ENCODE measurements around the gene BRD7. TPM values are rescaled to one million over a fixed set of nuclear protein-coding genes. Genes with fewer than 3 reads are reported as not detected.

Gene BRD7
- total and polyA plus RNA-seq, 2 donors: 45.9 to 48.1 TPM

DNA sequence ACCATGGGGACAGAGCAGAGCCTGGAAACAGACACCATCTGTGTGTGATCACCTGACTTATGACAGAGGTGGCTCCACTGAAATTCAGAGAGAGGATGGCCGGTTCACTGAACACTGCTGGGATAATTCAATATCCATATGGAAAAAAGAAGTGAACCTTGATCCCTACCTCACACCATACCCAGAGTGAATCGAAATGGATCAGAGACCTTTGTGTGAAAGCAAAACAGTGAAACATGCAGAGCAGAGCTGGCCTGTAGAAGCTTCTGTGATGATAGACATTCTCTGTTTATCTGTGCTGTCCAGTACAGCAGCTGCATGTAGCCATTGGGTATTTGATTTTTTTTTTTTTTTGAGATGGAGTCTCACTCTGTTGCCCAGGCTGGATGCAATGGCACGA lies 82.1 kb downstream of the BRD7 start:
- H3K27ac ChIP-seq (ENCODE audit: low read depth): no peak overlapping the region
- no peaks in the 10 kb centered on the region for H3K36me3 ChIP-seq (ENCODE audit: insufficient read depth)
- H3K4me1 ChIP-seq (ENCODE audit: insufficient read depth): no peaks in the 10 kb centered on the region
- no peak overlapping the region for H3K4me3 ChIP-seq (ENCODE audit: low read depth, low read length)
- WGBS: 94% methylated on average over 3 of the region's 3 CpGs
- no peak for DNase-seq (ENCODE audit: extremely low spot score)

DNA sequence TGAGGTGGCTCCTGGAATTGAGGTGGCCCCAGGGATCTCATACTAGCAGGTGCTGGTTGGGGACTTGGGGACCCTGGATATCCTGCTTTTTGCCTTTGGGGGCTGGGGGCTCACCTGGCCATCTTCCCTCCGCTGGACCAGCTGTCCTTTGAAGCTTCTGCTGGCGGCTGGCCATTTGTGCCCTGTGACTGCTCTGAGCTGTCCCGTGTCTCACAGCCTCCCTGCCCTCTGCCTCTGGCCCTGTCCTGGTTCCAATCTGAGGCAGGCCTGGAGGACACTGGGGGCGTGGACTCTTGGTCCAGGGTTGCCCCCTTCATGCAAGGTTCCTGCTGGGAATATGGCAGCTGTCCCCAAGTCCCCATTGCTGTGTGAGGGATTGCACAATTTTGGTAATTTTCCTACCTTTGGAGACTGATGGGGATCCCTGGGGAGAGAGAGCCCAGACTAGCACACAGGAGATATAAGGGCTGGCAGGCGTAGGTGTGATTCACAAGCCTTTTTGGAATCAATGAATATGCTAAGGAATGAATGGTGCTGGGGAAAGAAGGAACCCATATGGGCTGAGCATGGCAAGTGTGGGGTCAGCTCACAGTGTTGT lies 83.3 kb downstream of the BRD7 start:
- WGBS: 66% methylated on average over 5 of the region's 5 CpGs
- Histone ChIP-seq H3K4me1 (ENCODE audit: insufficient read depth) (no peaks in the 10 kb centered on the region), H3K36me3 (ENCODE audit: insufficient read depth) (no peaks in the 10 kb centered on the region), H3K27ac (ENCODE audit: low read depth) (no peak overlapping the region), H3K4me3 (ENCODE audit: low read depth, low read length) (no peak overlapping the region)
- no peak for DNase-seq (ENCODE audit: extremely low spot score)

DNA sequence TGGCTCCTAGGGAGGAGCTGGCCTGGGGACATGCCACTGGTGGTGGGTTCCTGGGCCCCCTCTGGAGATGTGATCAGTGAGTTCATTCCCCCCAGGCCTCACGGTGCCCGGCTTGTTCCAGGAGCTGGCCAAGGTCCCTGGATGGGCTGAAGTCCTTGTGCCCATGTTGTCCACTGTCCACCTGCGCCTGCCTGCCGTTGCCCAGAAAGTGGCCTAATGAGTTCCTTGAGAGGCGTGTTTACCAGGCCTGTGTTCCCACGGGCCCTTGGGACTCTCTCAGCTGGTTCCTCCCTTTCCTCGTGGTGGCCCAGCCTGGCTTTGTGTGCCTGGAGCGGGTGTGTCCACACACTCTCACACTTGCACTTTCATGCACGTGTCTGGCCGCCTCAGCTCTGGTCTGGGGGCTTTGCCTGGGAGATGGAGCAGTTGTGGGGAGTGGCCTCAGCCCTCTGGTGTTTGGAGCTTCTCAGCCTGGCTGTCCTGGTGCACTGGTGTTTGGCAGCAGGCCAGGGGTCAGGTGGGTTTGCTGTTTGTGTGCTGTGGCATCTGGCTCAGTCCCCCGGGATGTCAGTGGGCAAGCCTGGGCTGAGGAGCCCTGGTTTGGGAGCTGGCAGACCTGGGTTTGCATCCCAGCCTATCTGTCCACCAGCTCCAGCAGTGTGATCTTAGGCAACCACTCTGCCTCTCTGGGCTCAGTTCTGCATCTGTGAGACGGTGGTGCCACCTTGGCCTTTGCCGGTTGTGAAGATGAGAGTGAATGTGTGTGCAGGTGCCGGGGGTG lies 84.5 kb downstream of the BRD7 start:
- H3K36me3 ChIP-seq (ENCODE audit: insufficient read depth): no peaks in the 10 kb centered on the region
- no peak overlapping the region for H3K27ac ChIP-seq (ENCODE audit: low read depth)
- WGBS: 68% methylated on average over 14 of the region's 14 CpGs
- no peak for DNase-seq (ENCODE audit: extremely low spot score)
- no peak overlapping the region for H3K4me3 ChIP-seq (ENCODE audit: low read depth, low read length)
- no peaks in the 10 kb centered on the region for H3K4me1 ChIP-seq (ENCODE audit: insufficient read depth)

DNA sequence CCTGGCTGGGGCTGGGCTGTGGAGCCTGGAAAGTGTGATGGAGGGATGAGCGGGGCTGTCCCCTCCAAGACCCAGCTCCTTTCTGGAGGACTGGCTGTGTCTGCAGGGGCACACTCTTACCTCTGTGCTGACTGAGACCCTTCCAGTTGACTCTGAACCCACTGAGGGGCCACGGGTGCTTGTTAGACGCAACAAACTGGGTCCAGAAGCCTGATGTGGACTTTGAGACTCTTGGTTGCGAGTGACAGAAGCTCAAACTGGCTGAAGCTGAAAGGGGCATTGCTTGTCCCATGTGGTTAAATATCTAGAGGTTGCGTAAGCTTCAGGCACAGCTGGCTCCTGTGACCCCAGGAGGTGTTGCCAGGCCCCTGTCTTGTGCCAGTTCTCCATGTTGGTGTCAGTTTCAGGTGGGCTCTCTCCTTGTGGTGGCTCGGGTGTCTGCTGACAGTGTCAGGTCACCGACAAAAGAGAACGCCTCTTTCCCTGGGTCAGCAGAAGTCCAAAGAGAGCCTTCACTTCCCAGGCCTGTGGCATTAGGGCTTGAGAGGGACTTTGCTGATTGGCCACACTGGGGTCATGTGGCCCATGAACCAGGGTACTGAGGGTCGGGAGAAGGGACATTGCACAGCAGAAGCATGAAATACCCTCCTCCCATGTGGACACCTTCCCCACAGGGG lies 85.7 kb downstream of the BRD7 start:
- Histone ChIP-seq H3K4me1 (ENCODE audit: insufficient read depth) (no peaks in the 10 kb centered on the region), H3K36me3 (ENCODE audit: insufficient read depth) (no peaks in the 10 kb centered on the region), H3K4me3 (ENCODE audit: low read depth, low read length) (no peak overlapping the region), H3K27ac (ENCODE audit: low read depth) (no peak overlapping the region)
- no peak for DNase-seq (ENCODE audit: extremely low spot score)
- WGBS: 90% methylated on average over 9 of the region's 9 CpGs

DNA sequence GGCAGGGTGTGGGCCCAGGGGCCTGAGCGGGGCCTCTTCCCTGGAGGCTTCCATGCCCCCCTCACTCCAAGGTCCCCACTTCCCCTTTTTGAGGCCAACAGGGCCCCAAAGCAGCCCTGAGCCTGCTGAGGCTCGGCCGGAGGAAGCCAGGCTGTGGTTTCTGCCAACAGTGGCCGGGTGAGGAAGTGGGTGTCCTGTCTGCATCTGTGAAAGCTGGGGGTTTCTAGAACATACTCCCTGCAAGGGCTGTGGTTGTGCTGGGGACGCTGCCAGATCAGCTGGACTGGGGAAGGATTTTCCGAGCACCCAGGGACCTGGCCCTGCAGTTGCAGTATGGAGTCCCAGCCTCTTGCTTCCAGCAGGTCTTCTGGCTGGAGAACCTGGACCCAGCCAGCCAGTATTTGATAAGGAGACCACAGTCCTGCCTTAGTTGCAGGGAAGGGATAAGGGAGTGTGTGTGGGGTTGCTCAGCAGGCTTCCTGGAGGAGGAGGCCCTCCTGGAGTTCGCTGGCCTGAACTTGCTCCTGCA lies 86.7 kb downstream of the BRD7 start:
- Histone ChIP-seq H3K36me3 (ENCODE audit: insufficient read depth) (no peaks in the 10 kb centered on the region), H3K4me1 (ENCODE audit: insufficient read depth) (no peaks in the 10 kb centered on the region), H3K27ac (ENCODE audit: low read depth) (no peak overlapping the region), H3K4me3 (ENCODE audit: low read depth, low read length) (no peak overlapping the region)
- WGBS: 50% methylated on average over 7 of the region's 7 CpGs
- DNase-seq (ENCODE audit: extremely low spot score): no peak

- no peak overlapping the region for H3K4me3 ChIP-seq (ENCODE audit: low read depth, low read length)
Observed at GRCh38 chr16:50281391-50282009, 87.3 kb downstream of the BRD7 start.

DNA sequence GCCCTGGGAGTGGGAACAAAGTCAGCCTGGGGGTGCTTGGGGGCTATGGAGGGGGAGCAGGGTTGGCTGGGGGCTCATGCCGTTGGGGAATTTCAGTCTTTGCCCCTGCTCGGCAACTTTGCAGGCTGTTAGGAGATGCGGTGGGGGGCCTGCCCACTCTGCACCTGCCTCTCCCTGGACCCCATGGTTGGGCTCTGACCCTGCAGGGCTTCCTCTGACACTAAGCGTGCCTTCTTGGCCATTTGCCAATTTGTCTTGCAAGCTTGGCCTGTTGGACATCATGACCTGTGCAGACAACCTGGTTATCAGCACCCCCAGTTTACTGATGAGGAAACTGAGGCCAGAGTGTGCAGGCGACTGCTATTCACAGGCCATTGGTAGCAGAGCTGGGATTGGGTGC lies 87.9 kb downstream of the BRD7 start:
- Histone ChIP-seq H3K4me1 (ENCODE audit: insufficient read depth) (no peaks in the 10 kb centered on the region), H3K36me3 (ENCODE audit: insufficient read depth) (no peaks in the 10 kb centered on the region), H3K27ac (ENCODE audit: low read depth) (no peak overlapping the region), H3K4me3 (ENCODE audit: low read depth, low read length) (no peak overlapping the region)
- WGBS: 92% methylated on average over 5 of the region's 5 CpGs
- DNase-seq (ENCODE audit: extremely low spot score): no peak

More at GRCh38 chr16:50281391-50282009, 87.3 kb downstream of the BRD7 start:
- no peak for DNase-seq (ENCODE audit: extremely low spot score)
- WGBS: 72% methylated on average over 21 of the region's 21 CpGs
- no peak overlapping the region for H3K27ac ChIP-seq (ENCODE audit: low read depth)
- no peaks in the 10 kb centered on the region for H3K4me1 ChIP-seq (ENCODE audit: insufficient read depth)
- H3K36me3 ChIP-seq (ENCODE audit: insufficient read depth): no peaks in the 10 kb centered on the region

GRCh38 chr16:50279504-50279865 lies 89.3 kb downstream of the BRD7 start:
- H3K36me3 ChIP-seq (ENCODE audit: insufficient read depth): no peaks in the 10 kb centered on the region
- 74% methylated on average over 2 of the region's 2 CpGs for WGBS
- no peaks in the 10 kb centered on the region for H3K4me1 ChIP-seq (ENCODE audit: insufficient read depth)
- DNase-seq (ENCODE audit: extremely low spot score): no peak
- H3K4me3 ChIP-seq (ENCODE audit: low read depth, low read length): no peak overlapping the region
- no peak overlapping the region for H3K27ac ChIP-seq (ENCODE audit: low read depth)

- Histone ChIP-seq H3K4me3 (ENCODE audit: low read depth, low read length) (no peak overlapping the region), H3K36me3 (ENCODE audit: insufficient read depth) (no peaks in the 10 kb centered on the region), H3K27ac (ENCODE audit: low read depth) (no peak overlapping the region), H3K4me1 (ENCODE audit: insufficient read depth) (no peaks in the 10 kb centered on the region)
- DNase-seq (ENCODE audit: extremely low spot score): no peak
- 75% methylated on average over 3 of the region's 3 CpGs for WGBS
Observed at GRCh38 chr16:50278251-50278650, 90.5 kb downstream of the BRD7 start.

DNA sequence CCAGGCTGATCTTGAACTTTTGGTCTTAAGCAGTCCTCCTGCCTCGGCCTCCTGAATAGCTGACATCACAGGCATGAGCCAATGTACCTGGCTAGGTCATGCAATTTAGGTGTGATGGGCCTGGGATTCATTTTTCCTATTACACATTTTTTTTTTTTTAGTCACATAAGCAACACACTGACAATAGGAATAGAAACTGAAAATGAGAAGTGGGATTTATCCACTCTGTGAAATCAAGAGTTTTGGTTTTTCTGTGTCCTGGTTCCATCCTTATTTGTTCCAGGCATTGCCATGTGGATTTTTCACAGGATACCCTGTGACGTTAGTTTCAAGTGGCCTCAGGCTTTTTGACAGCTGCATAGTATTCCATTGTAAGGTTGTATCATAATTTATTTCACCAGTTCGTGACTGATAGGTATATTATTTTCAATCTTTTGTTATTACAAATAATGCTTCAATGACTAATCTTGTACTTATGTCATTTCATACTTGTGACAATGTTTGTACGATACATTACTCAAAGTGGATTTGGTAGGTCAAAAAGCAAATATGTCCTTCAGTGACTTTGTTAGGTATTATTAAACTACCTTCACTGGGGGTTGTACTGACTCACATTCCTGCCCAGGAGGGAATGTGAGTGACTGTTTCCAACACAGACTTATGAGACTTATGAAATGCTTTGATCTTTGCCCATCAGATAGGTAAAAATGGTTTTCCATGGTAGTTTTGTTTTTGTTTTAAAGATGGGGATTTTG lies 91.8 kb downstream of the BRD7 start:
- Histone ChIP-seq H3K27ac (ENCODE audit: low read depth) (no peak overlapping the region), H3K36me3 (ENCODE audit: insufficient read depth) (no peaks in the 10 kb centered on the region), H3K4me3 (ENCODE audit: low read depth, low read length) (no peak overlapping the region), H3K4me1 (ENCODE audit: insufficient read depth) (no peaks in the 10 kb centered on the region)
- no peak for DNase-seq (ENCODE audit: extremely low spot score)
- WGBS: 88% methylated on average over 4 of the region's 4 CpGs

- no peaks in the 10 kb centered on the region for H3K4me1 ChIP-seq (ENCODE audit: insufficient read depth)
- WGBS: 90% methylated on average over 2 of the region's 2 CpGs
- no peak for DNase-seq (ENCODE audit: extremely low spot score)
- H3K36me3 ChIP-seq (ENCODE audit: insufficient read depth): no peaks in the 10 kb centered on the region
- no peak overlapping the region for H3K27ac ChIP-seq (ENCODE audit: low read depth)
- no peak overlapping the region for H3K4me3 ChIP-seq (ENCODE audit: low read depth, low read length)
Observed at GRCh38 chr16:50276326-50276640, 92.5 kb downstream of the BRD7 start.

GRCh38 chr16:50275428-50276325 lies 93.1 kb downstream of the BRD7 start:
- H3K27ac ChIP-seq (ENCODE audit: low read depth): no peak overlapping the region
- no peaks in the 10 kb centered on the region for H3K4me1 ChIP-seq (ENCODE audit: insufficient read depth)
- no peaks in the 10 kb centered on the region for H3K36me3 ChIP-seq (ENCODE audit: insufficient read depth)
- H3K4me3 ChIP-seq (ENCODE audit: low read depth, low read length): no peak overlapping the region
- 85% methylated on average over 12 of the region's 12 CpGs for WGBS
- DNase-seq (ENCODE audit: extremely low spot score): no peak
